RWPE2 (cell line): ENCODE measurements around the gene TRAPPC10.

ENCODE experiments used
- ATAC-seq: fragments of 200-7000 bp; cut with Tn5 transposase; 3 replicates; pipeline ENCODE4 v1.9.1; 2021; ENCODE audit warnings: low read depth
- DNase-seq: peaks from one replicate; pipeline ENCODE4 v3.0.0-alpha.2; 2020; ENCODE audit warnings: low spot score
- H3K27ac ChIP-seq: fragments of 450-650 bp; 2 replicates; pipeline ENCODE4 v1.5.1; 2017; ENCODE audit warnings: mild to moderate bottlenecking; ENCODE audit not compliant: poor library complexity, severe bottlenecking
- H3K27me3 ChIP-seq: fragments of 250-450 bp; sonication (Bioruptor Pico); 2 replicates; pipeline ENCODE4 v1.5.1; 2021; ENCODE audit warnings: mild to moderate bottlenecking, moderate library complexity; ENCODE audit not compliant: insufficient read depth, poor library complexity, severe bottlenecking
- H3K36me3 ChIP-seq: fragments of 250-450 bp; sonication (Bioruptor Pico); 2 replicates; pipeline ENCODE4 v1.5.1; 2020; ENCODE audit warnings: low read depth, mild to moderate bottlenecking, moderate library complexity
- H3K4me1 ChIP-seq: fragments of 250-450 bp; sonication (Bioruptor Pico); 2 replicates; pipeline ENCODE4 v1.5.1; 2021; ENCODE audit warnings: mild to moderate bottlenecking, moderate library complexity; ENCODE audit not compliant: insufficient read depth, poor library complexity, severe bottlenecking
- H3K4me3 ChIP-seq: fragments of 250-450 bp; sonication (Bioruptor Pico); 2 replicates; pipeline ENCODE4 v1.5.1; 2021; ENCODE audit warnings: mild to moderate bottlenecking, moderate library complexity; ENCODE audit not compliant: severe bottlenecking
- H3K9me3 ChIP-seq: fragments of 250-450 bp; sonication (Bioruptor Pico); 2 replicates; pipeline ENCODE4 v1.5.1; 2021; ENCODE audit warnings: mild to moderate bottlenecking, moderate library complexity; ENCODE audit not compliant: severe bottlenecking
- CTCF ChIP-seq: fragments of 450-650 bp; IDR thresholded peaks from one replicate; pipeline ENCODE4 v1.5.1; 2017; ENCODE audit warnings: mild to moderate bottlenecking, moderate library complexity; ENCODE audit not compliant: poor library complexity, severe bottlenecking

TRAPPC10 gene

DNA sequence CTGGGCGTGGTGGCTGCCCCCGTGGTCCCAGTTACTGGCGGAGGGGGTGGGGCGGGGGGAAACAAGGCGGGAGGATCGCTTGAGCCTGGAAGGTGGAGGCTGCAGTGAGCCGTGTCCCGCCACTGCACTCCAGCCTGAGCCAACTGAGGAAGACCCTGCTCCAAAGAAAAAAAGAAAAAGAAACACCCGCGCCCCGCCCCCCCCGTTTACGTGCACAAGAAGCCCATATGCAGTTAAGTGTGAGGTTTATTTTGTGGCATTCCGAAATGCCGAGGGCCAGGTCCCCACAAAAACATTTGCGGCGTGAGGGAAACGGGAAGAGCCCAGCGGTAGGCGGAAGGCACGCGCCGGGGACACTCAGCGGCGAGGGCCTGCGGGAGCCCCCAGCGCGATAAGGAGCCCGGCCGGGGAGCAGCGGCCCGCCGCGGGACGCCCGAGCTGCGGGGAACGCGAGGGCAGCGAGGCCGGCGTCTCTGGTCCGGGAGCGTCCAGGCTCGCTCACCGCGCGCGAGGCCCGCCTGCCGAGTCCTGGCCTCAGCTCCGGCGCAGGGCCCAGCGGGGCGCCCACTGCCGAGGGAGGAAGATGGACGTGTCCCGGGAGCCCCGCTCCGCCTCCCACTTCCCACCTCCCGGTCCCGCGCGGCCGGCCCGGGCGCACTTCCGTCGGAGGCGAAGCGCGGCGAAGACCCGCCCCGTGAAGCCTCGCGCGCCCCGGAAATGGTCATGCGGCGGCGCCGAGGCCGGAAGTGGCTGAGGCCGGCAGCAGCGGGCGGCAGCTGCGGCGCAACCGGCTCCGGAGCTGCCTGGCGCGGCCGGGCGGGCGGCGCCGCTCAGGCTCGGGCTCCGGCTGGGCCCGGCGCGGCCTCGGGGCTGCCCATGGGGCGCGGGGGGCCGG, at the start of gene TRAPPC10:
TRAPPC10 (plus strand) TSS at position 731 of the 895 bp plus-strand sequence. CDS start 185 bp downstream, outside the sequence.
- Histone ChIP-seq H3K4me3 (peak within 1 kb of the TSS; percentile 90), H3K27me3 (no peaks in the 10 kb centered on the region), H3K4me1 (peaks cover 10% of the 10 kb centered on the region), H3K27ac (peak within 1 kb of the TSS; percentile 77), H3K9me3 (no peaks in the 10 kb centered on the region), H3K36me3 (peaks cover 5% of the 10 kb centered on the region; the same call in 1 of the 2 replicates)
- DNase-seq = no peak
- TF ChIP-seq CTCF = no peak
- peak; percentile 85 for ATAC-seq

DNA sequence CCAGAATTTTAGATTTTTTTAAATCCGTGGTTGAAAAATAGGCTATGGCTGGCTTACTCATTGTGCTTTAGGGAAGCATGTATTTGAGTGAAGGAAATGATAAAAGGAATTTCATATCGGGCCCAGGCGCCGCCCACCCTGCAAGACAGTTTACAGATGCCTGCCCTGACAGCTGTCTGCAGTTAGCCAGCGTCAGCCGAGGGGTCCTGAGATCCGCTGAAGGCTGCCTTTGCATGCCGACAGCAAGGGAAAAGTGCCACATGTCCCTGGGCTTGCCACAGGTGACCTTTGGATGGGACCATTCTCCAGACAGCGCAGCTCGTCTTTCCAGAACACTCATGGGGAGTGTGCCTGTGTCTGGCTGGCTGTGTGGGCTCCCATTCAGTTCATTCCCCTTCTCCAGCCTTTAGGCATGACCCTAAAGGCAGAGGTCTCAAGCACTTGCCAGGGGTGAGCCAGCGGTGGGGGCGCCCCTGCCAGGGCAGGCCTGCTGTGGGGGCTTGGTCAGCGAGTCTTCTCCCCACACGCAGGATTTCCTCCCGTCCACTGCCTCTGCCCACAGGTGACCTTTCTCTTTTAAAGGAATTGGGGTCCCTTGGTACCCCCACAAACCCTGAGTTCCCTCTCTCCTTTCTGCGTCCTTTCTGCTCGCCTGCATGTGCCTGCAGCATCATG, 46.1 kb upstream of the TRAPPC10 start:
- TF ChIP-seq CTCF = no peak
- no peak for ATAC-seq
- Histone ChIP-seq H3K9me3 (no peaks in the 10 kb centered on the region), H3K27me3 (no peaks in the 10 kb centered on the region), H3K4me3 (no peak overlapping the region), H3K36me3 (0 out of 2 replicates have a peak, but pooled peaks cover 6% of the 10 kb centered on the region), H3K4me1 (no peaks in the 10 kb centered on the region), H3K27ac (no peak overlapping the region)
- no peak for DNase-seq

DNA sequence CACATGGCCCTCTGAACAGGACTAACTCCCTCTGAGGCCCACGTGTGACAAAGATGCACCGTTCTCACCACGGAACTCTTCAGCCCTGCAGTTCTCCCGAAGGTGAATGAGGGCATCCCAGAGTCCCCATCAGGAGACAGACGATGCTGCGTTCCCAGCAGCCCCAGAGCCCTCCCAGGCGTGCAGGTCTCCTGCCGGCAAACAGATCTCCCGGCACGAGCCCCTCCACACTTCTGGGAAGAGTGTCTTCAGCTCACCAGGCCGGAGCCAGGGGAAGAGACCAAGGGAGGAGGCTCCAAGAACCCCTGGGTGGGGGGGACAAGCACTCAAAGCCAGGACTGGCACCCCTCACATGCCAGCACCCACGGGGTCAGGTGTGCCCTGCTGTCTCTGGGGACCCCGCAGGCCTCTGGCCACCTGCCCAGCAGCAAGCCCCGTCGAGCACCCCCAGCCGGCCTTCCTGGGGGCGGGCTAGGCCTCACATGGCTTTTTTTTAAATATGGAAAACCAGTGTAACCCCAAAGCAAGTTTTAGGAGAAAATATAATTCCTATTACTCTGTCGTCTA, 45.1 kb upstream of the TRAPPC10 start:
- H3K27ac ChIP-seq = no peak overlapping the region
- no peak overlapping the region for H3K4me3 ChIP-seq
- no peak for TF ChIP-seq CTCF
- no peaks in the 10 kb centered on the region for H3K4me1 ChIP-seq
- no peaks in the 10 kb centered on the region for H3K27me3 ChIP-seq
- H3K9me3 ChIP-seq = no peaks in the 10 kb centered on the region
- ATAC-seq = no peak
- no peak for DNase-seq
- H3K36me3 ChIP-seq = 0 out of 2 replicates have a peak, but pooled peaks cover 6% of the 10 kb centered on the region

GRCh38 chr21:43967981-43968380, 44.1 kb upstream of the TRAPPC10 start:
- no peaks in the 10 kb centered on the region for H3K4me1 ChIP-seq
- DNase-seq (no peak), ATAC-seq (no peak)
- H3K4me3 ChIP-seq = no peak overlapping the region
- H3K27me3 ChIP-seq = no peaks in the 10 kb centered on the region
- H3K27ac ChIP-seq = no peak overlapping the region
- no peaks in the 10 kb centered on the region for H3K9me3 ChIP-seq
- no peak for TF ChIP-seq CTCF
- 0 out of 2 replicates have a peak, but pooled peaks cover 6% of the 10 kb centered on the region for H3K36me3 ChIP-seq
